ENCODE data around the gene DNAJC3.

DNA sequence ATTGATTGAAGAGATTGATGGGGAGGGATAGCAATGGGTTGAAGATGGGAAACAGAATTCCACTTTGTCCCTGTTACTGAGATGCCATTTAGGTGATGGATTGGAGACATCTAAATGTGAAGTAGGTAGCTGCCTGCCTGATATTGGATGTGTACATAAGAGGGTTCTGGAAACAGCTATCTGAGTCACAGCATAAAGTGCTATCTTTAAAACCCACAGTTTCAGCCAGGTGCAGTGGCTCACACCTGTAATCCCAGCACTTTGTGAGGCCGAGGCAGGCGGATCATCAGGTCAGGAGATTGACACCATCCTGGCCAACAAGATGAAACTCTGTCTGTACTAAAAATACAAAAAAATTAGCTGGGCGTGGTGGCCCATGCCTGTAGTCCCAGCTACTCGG, 72.6 kb downstream of the DNAJC3 start:
- TF ChIP-seq CTCF (optimal IDR thresholded peaks at IDR 0.05 in 1 of 3, IDR thresholded peaks at IDR 0.05 in 1 of 3, conservative IDR thresholded peaks at IDR 0.05 in 1 of 3; ENCODE audit: extremely low read depth in 1 of 3, insufficient read depth in 2 of 3, low read length in 3 of 3), result no peak
- no peak for TF ChIP-seq EZH2 (IDR thresholded peaks at IDR 0.05; ENCODE audit: low read length)
